ENCODE measurements around the gene RPP25. TPM values are rescaled to one million over a fixed set of nuclear protein-coding genes. Genes with fewer than 3 reads are reported as not detected.

RPP25 gene
- total and polyA plus RNA-seq, 8 donors, result 3.0 to 6.7 (median 4.7) TPM

DNA sequence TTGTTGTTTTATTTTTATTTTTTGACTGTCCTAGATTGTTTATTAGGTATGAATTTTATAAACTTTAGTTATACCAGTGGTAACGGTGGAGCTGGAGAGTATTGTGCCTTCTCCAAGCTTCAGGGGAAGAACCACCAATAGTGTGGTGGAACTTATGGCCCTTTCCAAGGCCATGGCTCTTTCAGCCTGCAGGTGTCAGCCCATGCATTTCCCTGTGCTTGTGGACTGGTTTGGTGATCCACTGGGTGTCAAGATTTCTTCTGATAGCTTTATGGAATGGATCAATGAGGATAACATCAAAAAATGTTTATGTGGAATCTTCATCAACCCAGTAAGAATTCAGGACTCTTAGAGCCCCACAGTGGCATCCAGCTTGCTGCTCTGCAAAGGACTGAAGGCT lies 19.6 kb upstream of the RPP25 start:
- intact Hi-C loops (cut with DNase I), result no loop called here
- FAIRE-seq (no peak), DNase-seq (no peak), ATAC-seq (no peak)
- TF ChIP-seq, protein P1, sequence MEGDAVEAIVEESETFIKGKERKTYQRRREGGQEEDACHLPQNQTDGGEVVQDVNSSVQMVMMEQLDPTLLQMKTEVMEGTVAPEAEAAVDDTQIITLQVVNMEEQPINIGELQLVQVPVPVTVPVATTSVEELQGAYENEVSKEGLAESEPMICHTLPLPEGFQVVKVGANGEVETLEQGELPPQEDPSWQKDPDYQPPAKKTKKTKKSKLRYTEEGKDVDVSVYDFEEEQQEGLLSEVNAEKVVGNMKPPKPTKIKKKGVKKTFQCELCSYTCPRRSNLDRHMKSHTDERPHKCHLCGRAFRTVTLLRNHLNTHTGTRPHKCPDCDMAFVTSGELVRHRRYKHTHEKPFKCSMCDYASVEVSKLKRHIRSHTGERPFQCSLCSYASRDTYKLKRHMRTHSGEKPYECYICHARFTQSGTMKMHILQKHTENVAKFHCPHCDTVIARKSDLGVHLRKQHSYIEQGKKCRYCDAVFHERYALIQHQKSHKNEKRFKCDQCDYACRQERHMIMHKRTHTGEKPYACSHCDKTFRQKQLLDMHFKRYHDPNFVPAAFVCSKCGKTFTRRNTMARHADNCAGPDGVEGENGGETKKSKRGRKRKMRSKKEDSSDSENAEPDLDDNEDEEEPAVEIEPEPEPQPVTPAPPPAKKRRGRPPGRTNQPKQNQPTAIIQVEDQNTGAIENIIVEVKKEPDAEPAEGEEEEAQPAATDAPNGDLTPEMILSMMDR (IDR thresholded peaks at IDR 0.05), result no peak
- 54 to 63% methylated on average over 1 of the region's 1 CpG for WGBS, 2 donors
- no peaks in the 10 kb centered on the region for H3K36me3 ChIP-seq
- H3K4me1 ChIP-seq, result no peaks in the 10 kb centered on the region
- no peak overlapping the region for H3K4me3 ChIP-seq
- H3K27me3 ChIP-seq, result no peaks in the 10 kb centered on the region
- H3K27ac ChIP-seq, result no peak overlapping the region
- no peaks in the 10 kb centered on the region for H3K9me3 ChIP-seq

DNA sequence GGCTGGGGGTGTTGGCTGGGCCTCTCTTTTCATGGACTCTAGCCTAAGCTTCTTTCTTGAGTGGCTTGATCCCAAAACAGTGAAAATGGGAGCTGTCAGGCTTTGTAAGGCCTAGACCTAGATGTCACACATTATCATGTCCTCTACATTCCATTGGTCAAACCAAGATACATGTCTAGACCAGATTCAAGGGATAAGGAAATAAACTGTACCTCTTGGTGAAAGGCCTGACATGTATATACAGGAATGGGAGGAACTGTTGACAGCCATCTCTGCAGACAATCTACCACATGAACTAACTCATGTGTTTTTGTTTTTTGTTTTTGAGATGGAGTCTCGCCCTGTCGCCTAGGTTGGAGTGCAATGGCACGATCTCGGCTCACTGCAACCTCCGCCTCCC lies 11.1 kb upstream of the RPP25 start:
- no peak for FAIRE-seq

DNA sequence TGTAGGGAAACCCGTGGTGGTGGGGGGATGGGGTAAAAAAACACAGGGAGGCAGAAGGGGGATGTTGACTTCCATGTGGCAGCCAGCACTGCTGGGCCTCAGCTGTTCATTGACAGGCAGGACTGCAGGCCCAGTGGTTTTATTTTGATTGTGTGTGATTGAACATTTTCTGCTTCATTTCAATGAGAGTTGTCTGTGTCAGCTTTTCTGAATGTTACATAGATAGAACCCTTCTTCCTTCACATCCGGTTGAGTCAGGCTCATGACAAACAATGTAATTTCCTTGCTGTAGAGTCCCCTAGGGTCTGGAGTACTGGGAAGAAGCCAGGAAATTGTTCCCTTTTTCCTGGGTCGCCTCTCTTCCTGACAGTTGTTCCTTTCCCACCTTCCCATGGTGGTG lies 8.2 kb upstream of the RPP25 start:
- Histone ChIP-seq H3K9me3 (no peaks in the 10 kb centered on the region), H3K27ac (peak overlapping the region in 1 of 4 donors; percentile 17), H3K4me1 (no peaks in the 10 kb centered on the region), H3K36me3 (no peaks in the 10 kb centered on the region), H3K4me3 (no peak overlapping the region), H3K27me3 (no peaks in the 10 kb centered on the region)
- WGBS, 2 donors, result 21 to 33% methylated on average over 3 of the region's 3 CpGs
- TF ChIP-seq, protein P1 (IDR thresholded peaks at IDR 0.05), result no peak
- FAIRE-seq, result no peak
- intact Hi-C loops (cut with DNase I), result no loop called here
- peak in 2 of 4 donors; percentile 56 to 69 for ATAC-seq
- DNase-seq, result no peak

More for the DNA sequence above, 11.1 kb upstream of the RPP25 start:
- no peaks in the 10 kb centered on the region for H3K4me1 ChIP-seq
- H3K4me3 ChIP-seq, result no peak overlapping the region
- DNase-seq (no peak), ATAC-seq (no peak)
- H3K36me3 ChIP-seq, result no peaks in the 10 kb centered on the region
- WGBS, 2 donors, result 90 to 99% methylated on average over 5 of the region's 5 CpGs
- TF ChIP-seq, protein P1 (IDR thresholded peaks at IDR 0.05), result no peak
- H3K9me3 ChIP-seq, result no peaks in the 10 kb centered on the region
- intact Hi-C loops (cut with DNase I), result no loop called here
- H3K27ac ChIP-seq, result no peak overlapping the region
- H3K27me3 ChIP-seq, result no peaks in the 10 kb centered on the region

DNA sequence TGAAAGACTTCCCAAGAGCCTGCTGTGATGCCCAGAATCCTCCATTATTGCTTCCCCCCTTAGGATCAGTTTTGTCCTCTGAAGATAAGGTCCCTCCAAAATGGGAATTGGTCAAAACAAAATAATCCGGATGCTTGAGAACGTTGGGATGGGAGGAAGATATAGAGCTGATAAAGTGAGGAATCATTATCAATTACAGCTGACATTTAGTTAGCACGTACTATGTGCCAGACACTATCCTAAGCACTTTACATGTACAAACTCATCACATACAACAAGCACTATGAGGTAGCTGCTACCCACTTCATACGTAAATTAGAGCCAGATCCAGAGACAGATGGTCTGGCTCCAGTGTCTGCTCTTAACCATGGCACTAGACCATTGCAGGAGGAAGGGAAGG lies 6.6 kb upstream of the RPP25 start:
- DNase-seq, result no peak

DNA sequence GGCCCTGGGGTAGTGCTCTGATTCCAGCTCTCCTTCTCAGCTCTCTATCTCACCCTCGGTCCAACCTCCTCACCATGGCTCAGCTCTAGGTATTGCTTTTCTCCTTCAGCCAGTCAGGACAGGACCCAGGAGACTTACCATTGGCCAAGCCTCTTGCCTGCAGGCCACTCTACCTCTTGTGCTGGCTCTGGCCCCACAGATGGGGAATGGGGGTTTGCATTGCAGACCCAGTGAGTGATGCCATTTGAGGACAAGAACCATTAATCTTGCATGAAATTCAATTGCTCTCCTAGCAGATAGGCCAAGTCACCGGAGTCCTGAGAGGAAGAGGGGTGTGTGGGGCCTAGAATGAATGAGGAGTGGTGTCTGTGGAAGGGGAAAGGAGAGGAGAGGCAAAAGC lies 6.1 kb upstream of the RPP25 start:
- DNase-seq (no peak), FAIRE-seq (no peak), ATAC-seq (no peak)
- Histone ChIP-seq H3K9me3 (no peaks in the 10 kb centered on the region), H3K4me1 (peaks cover 0 to 5% (median 4%) of the 10 kb centered on the region in 3 donors), H3K4me3 (no peak overlapping the region), H3K36me3 (no peaks in the 10 kb centered on the region), H3K27ac (no peak overlapping the region), H3K27me3 (no peaks in the 10 kb centered on the region)
- TF ChIP-seq, protein P1 (IDR thresholded peaks at IDR 0.05), result no peak
- WGBS, 2 donors, result 60 to 71% methylated on average over 2 of the region's 2 CpGs
- intact Hi-C loops (cut with DNase I), result no loop called here

More for the DNA sequence above, 6.6 kb upstream of the RPP25 start:
- WGBS, 2 donors, result 71 to 84% methylated on average over 4 of the region's 4 CpGs
- no peaks in the 10 kb centered on the region for H3K36me3 ChIP-seq
- ATAC-seq, result no peak
- no peaks in the 10 kb centered on the region for H3K9me3 ChIP-seq
- no peaks in the 10 kb centered on the region for H3K4me1 ChIP-seq
- intact Hi-C loops (cut with DNase I), result no loop called here
- FAIRE-seq, result no peak
- H3K27ac ChIP-seq, result no peak overlapping the region
- H3K27me3 ChIP-seq, result no peaks in the 10 kb centered on the region
- TF ChIP-seq, protein P1 (IDR thresholded peaks at IDR 0.05), result no peak
- no peak overlapping the region for H3K4me3 ChIP-seq

Data from pancreas (tissue), 10 donors.